HG02938 (cell line): ENCODE data around the gene TMEM254.
"Not testable (repeated sequence)": the region's sequence is repeated elsewhere in the genome, so short reads cannot be mapped to it uniquely, and the experiment has no call there.

Experiments used
- ATAC-seq: cut with Tn5 transposase; IDR thresholded peaks from one replicate; pipeline ENCODE4 v1.9.1; 2021; ENCODE audit warnings: mild to moderate bottlenecking, moderate library complexity; ENCODE audit not compliant: unreplicated experiment

The TMEM254 gene

GRCh38 chr10:80072584-80072983 is 5.9 kb upstream of the TMEM254 start:
- ATAC-seq, result no peak

- no peak for ATAC-seq
Observed at GRCh38 chr10:80075781-80076180, 2.7 kb upstream of the TMEM254 start.

- no peak for ATAC-seq
Observed at GRCh38 chr10:80077869-80078447, 507 bp upstream of the TMEM254 start.

GRCh38 chr10:80079312-80079719 is 851 bp downstream of the TMEM254 start:
- ATAC-seq, result no peak

- no peak for ATAC-seq
Observed at GRCh38 chr10:80081026-80081425, 2.6 kb downstream of the TMEM254 start.

- ATAC-seq, result no peak
Observed at GRCh38 chr10:80081801-80082750, 3.6 kb downstream of the TMEM254 start.

- no peak for ATAC-seq
Observed at GRCh38 chr10:80090121-80090520, 11.7 kb downstream of the TMEM254 start.

GRCh38 chr10:80094231-80094630 is 15.8 kb downstream of the TMEM254 start:
- no peak for ATAC-seq

GRCh38 chr10:80098272-80098671 is 19.8 kb downstream of the TMEM254 start:
- ATAC-seq, result not testable (repeated sequence)

- ATAC-seq, result not testable (repeated sequence)
Observed at GRCh38 chr10:80099295-80099694, 20.8 kb downstream of the TMEM254 start.

GRCh38 chr10:80100116-80100515 is 21.7 kb downstream of the TMEM254 start:
- no peak for ATAC-seq

GRCh38 chr10:80100861-80101695 is 22.6 kb downstream of the TMEM254 start:
- ATAC-seq, result no peak

- peak; percentile 97 for ATAC-seq
Observed at GRCh38 chr10:80104066-80104926, 25.8 kb downstream of the TMEM254 start.

GRCh38 chr10:80108576-80109239 is 30.2 kb downstream of the TMEM254 start:
- no peak for ATAC-seq

- ATAC-seq, result no peak
Observed at GRCh38 chr10:80110986-80111385, 32.5 kb downstream of the TMEM254 start.

- no peak for ATAC-seq
Observed at GRCh38 chr10:80118669-80119068, 40.2 kb downstream of the TMEM254 start.

- ATAC-seq, result no peak
Observed at GRCh38 chr10:80122110-80122710, 43.7 kb downstream of the TMEM254 start.

- no peak for ATAC-seq
Observed at GRCh38 chr10:80122746-80123145, 44.3 kb downstream of the TMEM254 start.

GRCh38 chr10:80126876-80127275 is 48.4 kb downstream of the TMEM254 start:
- no peak for ATAC-seq
